HG03196 (cell line): ENCODE measurements around the gene CTNNA2.

Experiments
- ATAC-seq: cut with Tn5 transposase; IDR thresholded peaks from one replicate; pipeline ENCODE4 v1.9.1; 2021; ENCODE audit not compliant: unreplicated experiment

CTNNA2 gene

GRCh38 chr2:80303909-80304837 lies 791.3 kb downstream of the CTNNA2 start, which contains the start of gene LRRTM1:
Gene LRRTM1 (minus strand): TSS chr2:80304752. CDS start chr2:80303819, 933 bp downstream.
- no peak for ATAC-seq

GRCh38 chr2:80311304-80311703 lies 798.5 kb downstream of the CTNNA2 start:
- ATAC-seq, result no peak

GRCh38 chr2:80312282-80312839 lies 799.5 kb downstream of the CTNNA2 start:
- no peak for ATAC-seq

DNA sequence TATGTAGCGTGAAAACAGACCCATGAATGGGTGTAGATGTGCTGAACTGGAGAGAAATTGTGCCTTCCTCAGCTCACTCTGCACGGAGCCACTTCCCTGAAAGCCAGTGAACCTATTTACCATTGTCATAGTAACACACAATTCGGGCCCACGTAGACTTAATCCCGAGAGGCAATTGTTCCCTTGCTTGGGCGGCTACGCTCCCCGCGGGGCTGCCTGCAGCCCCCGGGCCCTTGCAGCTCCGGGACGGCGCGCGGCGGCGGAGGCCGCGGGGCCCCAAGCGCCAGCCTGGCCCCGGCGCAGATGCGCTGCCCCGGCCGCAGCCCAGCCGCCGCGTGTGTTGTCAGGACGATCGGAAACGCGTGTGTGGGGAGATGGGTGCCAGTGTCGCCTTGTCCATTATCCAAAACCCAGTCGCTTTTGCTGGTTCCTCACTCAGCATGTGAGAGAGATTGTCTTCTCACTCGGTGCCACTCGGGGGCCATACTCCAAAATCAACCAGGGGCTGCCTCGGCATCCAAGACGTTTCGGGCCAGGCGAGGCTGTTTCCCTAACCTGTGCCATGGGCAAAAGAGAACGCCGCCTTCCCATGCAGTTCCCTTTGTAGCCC lies 809.6 kb downstream of the CTNNA2 start:
- ATAC-seq, result no peak

GRCh38 chr2:80322958-80323357 lies 810.1 kb downstream of the CTNNA2 start:
- no peak for ATAC-seq

DNA sequence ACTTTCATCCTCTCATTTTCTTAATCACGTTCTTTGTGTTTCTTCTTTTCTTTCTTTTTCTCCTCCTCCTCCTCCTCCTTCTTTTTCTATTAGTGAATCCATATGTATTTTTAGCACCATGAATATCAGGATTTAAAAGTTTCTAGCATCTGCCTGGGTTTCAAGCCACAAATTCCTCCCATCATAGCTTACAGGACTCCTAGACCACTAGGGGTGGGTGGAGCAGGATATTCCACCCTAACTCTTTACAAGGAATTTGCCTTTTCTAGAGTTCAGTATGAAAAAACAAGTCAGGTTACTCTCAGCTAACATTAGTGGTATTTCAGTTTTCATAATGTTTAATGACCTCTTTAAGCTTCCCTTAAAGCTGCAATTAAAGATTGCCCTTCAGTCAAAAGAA lies 810.8 kb downstream of the CTNNA2 start:
- no peak for ATAC-seq

- no peak for ATAC-seq
These were observed 811.7 kb downstream of the CTNNA2 start for GRCh38 chr2:80324525-80324924.

- no peak for ATAC-seq
These were observed 813.4 kb downstream of the CTNNA2 start for GRCh38 chr2:80326214-80326613.

GRCh38 chr2:80326861-80327260 lies 814.0 kb downstream of the CTNNA2 start:
- ATAC-seq, result no peak

DNA sequence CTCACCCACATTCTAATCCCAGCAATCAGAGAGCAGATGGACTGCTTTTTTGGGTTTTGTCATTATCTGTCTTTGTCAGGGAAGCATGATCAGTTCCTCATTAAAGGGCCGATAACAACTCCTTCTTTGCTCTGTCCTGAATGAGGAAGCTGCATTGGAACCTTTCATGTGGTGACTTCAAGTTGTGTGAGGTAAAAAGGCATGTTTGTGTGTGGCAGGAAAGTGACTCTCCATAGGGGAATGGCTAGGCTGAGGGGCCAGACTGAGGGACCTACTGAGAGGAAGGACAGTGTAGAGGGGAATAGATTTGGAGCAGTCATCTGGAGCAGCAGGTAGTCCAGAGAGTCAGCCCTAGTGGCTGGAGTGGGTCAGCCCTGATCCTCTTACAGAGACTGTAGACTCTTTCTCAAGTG lies 815.3 kb downstream of the CTNNA2 start:
- ATAC-seq, result no peak

GRCh38 chr2:80329491-80329890 lies 816.6 kb downstream of the CTNNA2 start:
- no peak for ATAC-seq

- no peak for ATAC-seq
These were observed 817.9 kb downstream of the CTNNA2 start for GRCh38 chr2:80330527-80331450.

- ATAC-seq, result no peak
These were observed 821.0 kb downstream of the CTNNA2 start for GRCh38 chr2:80333886-80334285.

- no peak for ATAC-seq
These were observed 822.6 kb downstream of the CTNNA2 start for GRCh38 chr2:80335411-80335810.

GRCh38 chr2:80338794-80339193 lies 825.9 kb downstream of the CTNNA2 start:
- ATAC-seq, result no peak

DNA sequence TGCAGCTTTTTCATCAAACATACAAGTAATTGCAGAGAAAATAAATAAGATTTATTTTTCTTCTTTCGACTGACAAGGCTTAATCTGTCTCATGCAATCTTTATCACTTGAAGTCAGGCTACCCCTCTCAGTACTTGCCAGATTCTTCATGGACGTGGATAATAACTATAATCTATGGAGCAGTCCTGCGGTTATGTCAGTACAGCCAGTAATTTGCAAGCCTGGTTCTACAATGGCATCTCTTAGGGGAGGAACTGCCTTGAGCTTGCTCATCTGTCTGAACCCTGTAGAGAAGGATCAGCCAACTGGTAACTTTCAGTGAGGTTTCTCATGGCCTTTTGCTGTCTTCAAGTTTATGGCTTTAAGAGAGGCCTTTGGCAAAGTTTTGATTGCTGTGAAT lies 827.2 kb downstream of the CTNNA2 start:
- no peak for ATAC-seq

DNA sequence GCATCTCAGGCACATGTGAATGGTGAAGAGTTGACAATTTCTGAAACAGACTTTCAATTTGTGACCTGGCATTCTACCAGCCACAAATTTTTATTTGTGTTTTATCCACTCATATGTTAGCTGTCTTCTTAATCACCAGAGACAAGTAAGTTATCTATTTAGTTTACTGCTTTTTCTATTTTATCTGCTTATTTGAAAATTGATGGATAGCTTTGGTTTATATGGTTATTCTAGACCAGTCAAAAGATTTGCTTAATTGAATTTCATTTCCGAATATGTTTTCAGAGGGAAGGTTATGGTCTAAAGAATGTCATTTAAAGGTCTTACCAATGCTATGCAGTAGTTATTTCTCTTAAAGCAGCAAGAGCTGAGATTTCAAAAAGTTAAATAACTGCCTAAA lies 835.2 kb downstream of the CTNNA2 start:
- no peak for ATAC-seq

DNA sequence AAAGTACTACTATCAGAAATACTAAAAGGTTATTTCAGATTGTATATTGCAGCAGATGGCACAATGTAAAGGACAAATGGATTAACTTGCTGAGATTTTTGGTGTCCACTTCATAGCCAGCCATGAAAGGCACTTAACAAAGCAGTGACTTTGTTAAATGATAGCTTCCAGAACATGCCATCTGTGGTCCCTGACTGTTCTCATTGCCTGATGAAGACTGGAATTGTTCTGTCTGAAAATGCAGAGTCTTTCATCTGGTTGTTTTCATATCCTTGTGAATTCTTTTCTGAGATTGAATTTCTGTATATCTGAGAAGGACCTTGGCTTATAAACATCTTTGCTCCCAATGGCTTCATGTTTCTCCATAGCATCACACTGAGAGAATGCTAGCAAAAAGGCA lies 836.1 kb downstream of the CTNNA2 start:
- ATAC-seq, result no peak

GRCh38 chr2:80351231-80351630 lies 838.4 kb downstream of the CTNNA2 start:
- no peak for ATAC-seq

GRCh38 chr2:80354858-80355257 lies 842.0 kb downstream of the CTNNA2 start:
- no peak for ATAC-seq

GRCh38 chr2:80361904-80362303 lies 849.1 kb downstream of the CTNNA2 start:
- no peak for ATAC-seq
